H9 (cell line): Measurements from ENCODE around the gene EHD1. TPM values are rescaled to one million over a fixed set of nuclear protein-coding genes. Genes with fewer than 3 reads are reported as not detected.

Source experiments
- DNase-seq: peaks from one replicate; pipeline ENCODE4 v3.0.0-alpha.2; 2017
- H2AFZ ChIP-seq: one replicate; pipeline ENCODE4 v1.6.1; 2013; ENCODE audit warnings: mild to moderate bottlenecking, low read length, control low read depth, moderate library complexity
- H2AK5ac ChIP-seq: 2 replicates; pipeline ENCODE4 v1.6.1; 2013; ENCODE audit warnings: low read length, control low read depth, mixed read lengths; ENCODE audit not compliant: insufficient read length
- H2BK120ac ChIP-seq: one replicate; pipeline ENCODE4 v1.6.1; 2013; ENCODE audit warnings: low read depth, mild to moderate bottlenecking, low read length, control low read depth, inconsistent platforms; ENCODE audit not compliant: poor library complexity, severe bottlenecking
- H2BK12ac ChIP-seq: 2 replicates; pipeline ENCODE4 v1.6.1; 2013; ENCODE audit warnings: low read length, control low read depth, mixed read lengths, low read depth; ENCODE audit not compliant: insufficient read length
- H2BK15ac ChIP-seq: 2 replicates; pipeline ENCODE4 v1.6.1; 2013; ENCODE audit warnings: low read depth, low read length, control low read depth
- H2BK20ac ChIP-seq: one replicate; pipeline ENCODE4 v1.6.1; 2013; ENCODE audit warnings: low read depth, mild to moderate bottlenecking, low read length, control low read depth, inconsistent platforms; ENCODE audit not compliant: poor library complexity, severe bottlenecking
- H2BK5ac ChIP-seq: 2 replicates; pipeline ENCODE4 v1.6.1; 2013; ENCODE audit warnings: low read length, control low read depth, mixed read lengths; ENCODE audit not compliant: insufficient read length
- H3K14ac ChIP-seq: 2 replicates; pipeline ENCODE4 v1.6.1; 2013; ENCODE audit warnings: low read length, control low read depth; ENCODE audit not compliant: insufficient read depth
- H3K18ac ChIP-seq: 2 replicates; pipeline ENCODE4 v1.6.1; 2013; ENCODE audit warnings: low read depth, mild to moderate bottlenecking, mixed read lengths, low read length, control low read depth; ENCODE audit not compliant: insufficient read length
- H3K23ac ChIP-seq: 2 replicates; pipeline ENCODE4 v1.6.1; 2013; ENCODE audit warnings: low read length, control low read depth, mixed read lengths, low read depth; ENCODE audit not compliant: insufficient read length
- H3K23me2 ChIP-seq: 2 replicates; pipeline ENCODE4 v1.6.1; 2013; ENCODE audit warnings: low read depth, mild to moderate bottlenecking, mixed read lengths, low read length, control low read depth; ENCODE audit not compliant: insufficient read length, poor library complexity, severe bottlenecking
- H3K27ac ChIP-seq: 2 replicates; pipeline ENCODE4 v1.5.1; 2013; ENCODE audit warnings: low read length, control low read depth, mixed read lengths, low read depth; ENCODE audit not compliant: insufficient read length
- H3K27me3 ChIP-seq: 2 replicates; pipeline ENCODE4 v1.6.1; 2013; ENCODE audit warnings: low read length, control low read depth, inconsistent platforms; ENCODE audit not compliant: insufficient read depth
- H3K4ac ChIP-seq: 2 replicates; pipeline ENCODE4 v1.6.1; 2013; ENCODE audit warnings: low read depth, mild to moderate bottlenecking, control low read depth, inconsistent platforms, low read length, moderate library complexity
- H3K4me1 ChIP-seq: 2 replicates; pipeline ENCODE4 v1.6.1; 2013; ENCODE audit warnings: low read length, control low read depth, inconsistent platforms; ENCODE audit not compliant: insufficient read depth
- H3K4me2 ChIP-seq: 2 replicates; pipeline ENCODE4 v1.6.1; 2013; ENCODE audit warnings: low read length, control low read depth, mixed read lengths; ENCODE audit not compliant: insufficient read length, insufficient read depth
- H3K56ac ChIP-seq: 2 replicates; pipeline ENCODE4 v1.6.1; 2013; ENCODE audit warnings: low read depth, mild to moderate bottlenecking, mixed read lengths, low read length, control low read depth; ENCODE audit not compliant: insufficient read length
- H3K79me1 ChIP-seq: 2 replicates; pipeline ENCODE4 v1.6.1; 2013; ENCODE audit warnings: low read depth, mild to moderate bottlenecking, moderate library complexity, low read length, control low read depth, inconsistent platforms; ENCODE audit not compliant: insufficient read depth, poor library complexity, severe bottlenecking
- H3K79me2 ChIP-seq: 2 replicates; pipeline ENCODE4 v1.6.1; 2013; ENCODE audit warnings: low read length, control low read depth, inconsistent platforms; ENCODE audit not compliant: insufficient read depth
- H3K9ac ChIP-seq: 2 replicates; pipeline ENCODE4 v1.6.1; 2013; ENCODE audit warnings: low read length, control low read depth, mixed read lengths; ENCODE audit not compliant: insufficient read length; ENCODE audit errors: extremely low read depth
- H3K9me3 ChIP-seq: one replicate; pipeline ENCODE4 v1.6.1; 2013; ENCODE audit warnings: low read depth, low read length, inconsistent platforms; ENCODE audit not compliant: control insufficient read depth
- H3T11ph ChIP-seq: one replicate; pipeline ENCODE4 v1.6.1; 2013; ENCODE audit warnings: mild to moderate bottlenecking, low read length, control low read depth, inconsistent platforms
- H4K20me1 ChIP-seq: one replicate; pipeline ENCODE4 v1.6.1; 2013; ENCODE audit not compliant: control insufficient read depth, insufficient read length, insufficient read depth
- H4K5ac ChIP-seq: 2 replicates; pipeline ENCODE4 v1.6.1; 2013; ENCODE audit warnings: low read depth, mild to moderate bottlenecking, mixed read lengths, low read length, control low read depth; ENCODE audit not compliant: insufficient read length
- H4K8ac ChIP-seq: replicated peaks from 2 replicates; pipeline ENCODE4 v1.6.1; 2013; ENCODE audit warnings: low read length, control low read depth, mixed read lengths, low read depth; ENCODE audit not compliant: insufficient read length
- H4K91ac ChIP-seq: 2 replicates; pipeline ENCODE4 v1.6.1; 2013; ENCODE audit warnings: low read depth, mild to moderate bottlenecking, moderate library complexity, mixed read lengths, low read length, control low read depth; ENCODE audit not compliant: insufficient read length
- H3K27ac Mint-ChIP-seq, 3 experiments: 2 replicates in 2 of 3; 3 replicates in 1 of 3; pipeline ENCODE4 v1.8.0; 2020 to 2021; ENCODE audit warnings: mixed read lengths in 3 of 3, mild to moderate bottlenecking in 1 of 3, moderate library complexity in 1 of 3
- H3K27me3 Mint-ChIP-seq: 2 replicates; pipeline ENCODE4 v1.8.0; 2021; ENCODE audit warnings: low read depth, mild to moderate bottlenecking, moderate library complexity, mixed read lengths
- H3K36me3 Mint-ChIP-seq, 3 experiments: 2 replicates in 2 of 3; 3 replicates in 1 of 3; pipeline ENCODE4 v1.8.0; 2020 to 2021; ENCODE audit warnings: low read depth in 3 of 3, mixed read lengths in 3 of 3; ENCODE audit not compliant: insufficient read depth in 1 of 3
- H3K4me1 Mint-ChIP-seq, 2 experiments: 2 replicates each; pipeline ENCODE4 v1.8.0; 2020; ENCODE audit warnings: mixed read lengths in 2 of 2
- H3K4me3 Mint-ChIP-seq, 2 experiments: 2 replicates in 1 of 2; 3 replicates in 1 of 2; pipeline ENCODE4 v1.8.0; 2020 to 2021; ENCODE audit warnings: mild to moderate bottlenecking in 2 of 2, mixed read lengths in 2 of 2, moderate library complexity in 1 of 2
- H3K9me3 Mint-ChIP-seq, 2 experiments: 2 replicates in 1 of 2; 3 replicates in 1 of 2; pipeline ENCODE4 v1.8.0; 2020; ENCODE audit warnings: mild to moderate bottlenecking in 2 of 2, mixed read lengths in 2 of 2, moderate library complexity in 1 of 2
- WGBS: extraction: QIAGEN DNeasy Blood & Tissue Kit; methylation state at CpG from one replicate; pipeline ENCODE4 v1.1.7; 2013; ENCODE audit warnings: missing lambda C conversion rate, low lambda C conversion rate, mixed read lengths; ENCODE audit not compliant: insufficient read length; ENCODE audit errors: extremely low coverage; 5-methylcytosine and 5-hydroxymethylcytosine counted together
- total RNA-seq: library from RNA; stranded (reverse); gene quantifications from 2 replicates; pipeline ENCODE4 v1.2.1, GENCODE V29; 2021
- TF ChIP-seq, protein P1 (sequence below): fragments of 200-600 bp; sonication (generic); conservative IDR thresholded peaks from 3 replicates; pipeline ENCODE4 v1.8.0; 2021; ENCODE audit warnings: antibody characterized with exemption, mild to moderate bottlenecking

The EHD1 gene
- total RNA-seq, 1 experiment from 2014 or later: 31.0 TPM

DNA sequence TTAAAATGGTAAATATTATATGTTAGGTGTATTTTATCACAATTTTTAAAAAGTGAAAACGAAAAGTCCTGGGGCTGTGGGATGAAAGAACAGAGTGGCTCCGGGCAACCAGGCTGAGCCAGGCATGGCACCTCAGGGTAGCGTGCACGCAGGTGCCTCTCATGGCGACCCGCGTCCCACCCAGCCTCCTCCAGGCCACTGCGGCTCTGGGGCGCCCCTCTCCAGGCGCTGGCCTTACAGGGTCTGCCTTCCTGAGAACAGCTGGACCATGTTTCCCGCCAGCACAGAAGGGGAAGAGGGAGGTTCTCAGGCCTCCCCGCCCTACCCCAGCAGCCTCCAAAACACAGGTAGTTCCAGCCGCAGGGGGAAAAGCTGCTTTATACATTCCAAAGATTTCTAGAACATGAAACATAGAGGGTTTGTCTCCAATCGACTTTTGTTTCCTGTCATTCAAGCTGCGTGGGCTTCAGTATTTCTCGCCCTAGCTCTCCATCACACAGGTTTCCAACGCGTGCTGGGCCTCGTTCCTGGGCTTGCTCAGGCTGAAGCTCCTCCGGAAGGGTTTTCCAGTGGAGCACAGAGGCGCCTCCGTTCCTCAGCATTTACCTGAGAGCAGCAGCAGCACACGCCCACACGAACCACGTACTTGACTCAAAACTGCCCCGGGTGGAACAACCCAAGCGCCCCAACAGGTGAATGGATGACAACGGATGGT, 10.5 kb downstream of the EHD1 start:
- peaks cover 11 to 24% of the 10 kb centered on the region in 2 experiments for H3K4me1 Mint-ChIP-seq
- H4K8ac ChIP-seq: no peak overlapping the region
- no peak overlapping the region for H2AFZ ChIP-seq
- peak overlapping the region; percentile 27 to 90 (median 44); a peak in 4 of 7 replicates for H3K27ac Mint-ChIP-seq
- no peak overlapping the region for H2BK15ac ChIP-seq
- no peak overlapping the region for H3T11ph ChIP-seq
- H3K56ac ChIP-seq: no peak overlapping the region
- H2BK20ac ChIP-seq: no peak overlapping the region
- no peaks in the 10 kb centered on the region; the same call in 1 of the 2 replicates for H3K4me1 ChIP-seq
- no peak overlapping the region for H3K4me3 Mint-ChIP-seq
- TF ChIP-seq, protein P1, sequence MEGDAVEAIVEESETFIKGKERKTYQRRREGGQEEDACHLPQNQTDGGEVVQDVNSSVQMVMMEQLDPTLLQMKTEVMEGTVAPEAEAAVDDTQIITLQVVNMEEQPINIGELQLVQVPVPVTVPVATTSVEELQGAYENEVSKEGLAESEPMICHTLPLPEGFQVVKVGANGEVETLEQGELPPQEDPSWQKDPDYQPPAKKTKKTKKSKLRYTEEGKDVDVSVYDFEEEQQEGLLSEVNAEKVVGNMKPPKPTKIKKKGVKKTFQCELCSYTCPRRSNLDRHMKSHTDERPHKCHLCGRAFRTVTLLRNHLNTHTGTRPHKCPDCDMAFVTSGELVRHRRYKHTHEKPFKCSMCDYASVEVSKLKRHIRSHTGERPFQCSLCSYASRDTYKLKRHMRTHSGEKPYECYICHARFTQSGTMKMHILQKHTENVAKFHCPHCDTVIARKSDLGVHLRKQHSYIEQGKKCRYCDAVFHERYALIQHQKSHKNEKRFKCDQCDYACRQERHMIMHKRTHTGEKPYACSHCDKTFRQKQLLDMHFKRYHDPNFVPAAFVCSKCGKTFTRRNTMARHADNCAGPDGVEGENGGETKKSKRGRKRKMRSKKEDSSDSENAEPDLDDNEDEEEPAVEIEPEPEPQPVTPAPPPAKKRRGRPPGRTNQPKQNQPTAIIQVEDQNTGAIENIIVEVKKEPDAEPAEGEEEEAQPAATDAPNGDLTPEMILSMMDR: no peak
- no peaks in the 10 kb centered on the region for H3K9me3 ChIP-seq
- H2AK5ac ChIP-seq: no peak overlapping the region
- H3K18ac ChIP-seq: no peak overlapping the region
- H3K4ac ChIP-seq: no peak overlapping the region
- H4K91ac ChIP-seq: no peak overlapping the region
- H3K23me2 ChIP-seq: no peaks in the 10 kb centered on the region
- H3K79me2 ChIP-seq: no peaks in the 10 kb centered on the region
- H2BK5ac ChIP-seq: no peak overlapping the region
- H2BK120ac ChIP-seq: no peak overlapping the region
- no CpG with 5 or more reads among the region's 28 CpGs for whole genome bisulfite sequencing
- H3K36me3 Mint-ChIP-seq: peaks cover 0 to 5% (median 4%) of the 10 kb centered on the region in 3 experiments; a peak in 4 of 7 replicates
- no peak for DNase-seq
- H3K14ac ChIP-seq: no peak overlapping the region
- H3K27ac ChIP-seq: no peak overlapping the region
- H3K79me1 ChIP-seq: no peaks in the 10 kb centered on the region
- no peak overlapping the region for H4K5ac ChIP-seq
- H3K27me3 Mint-ChIP-seq: no peaks in the 10 kb centered on the region
- H2BK12ac ChIP-seq: no peak overlapping the region
- no peak overlapping the region for H3K4me2 ChIP-seq
- no peaks in the 10 kb centered on the region for H4K20me1 ChIP-seq
- no peaks in the 10 kb centered on the region for H3K27me3 ChIP-seq
- H3K9ac ChIP-seq: no peak overlapping the region
- H3K23ac ChIP-seq: no peak overlapping the region
- no peaks in the 10 kb centered on the region for H3K9me3 Mint-ChIP-seq
